T-helper 2 cell treated with Interferon-gamma antibody and Interleukin-4, amounts not matched to agents 5 μg/mL and 100 μg/mL, for 36 hours (primary cell): ENCODE data around the gene NTRK2.

Experiments
- DNase-seq: peaks from one replicate; pipeline ENCODE4 v3.0.0; 2021; ENCODE audit warnings: low spot score
- H3K27ac Mint-ChIP-seq: one replicate; pipeline ENCODE4 v1.8.0; 2021; ENCODE audit warnings: mild to moderate bottlenecking, mixed read lengths
- H3K27me3 Mint-ChIP-seq: one replicate; pipeline ENCODE4 v1.8.0; 2021; ENCODE audit warnings: low read depth, mixed read lengths
- H3K36me3 Mint-ChIP-seq: one replicate; pipeline ENCODE4 v1.8.0; 2021; ENCODE audit warnings: low read depth, mixed read lengths
- H3K4me1 Mint-ChIP-seq: one replicate; pipeline ENCODE4 v1.8.0; 2021; ENCODE audit warnings: low read depth, mixed read lengths
- H3K4me3 Mint-ChIP-seq: one replicate; pipeline ENCODE4 v1.8.0; 2022; ENCODE audit warnings: mild to moderate bottlenecking, moderate library complexity, mixed read lengths
- H3K9me3 Mint-ChIP-seq: one replicate; pipeline ENCODE4 v1.8.0; 2021; ENCODE audit warnings: mixed read lengths

The NTRK2 gene

DNA sequence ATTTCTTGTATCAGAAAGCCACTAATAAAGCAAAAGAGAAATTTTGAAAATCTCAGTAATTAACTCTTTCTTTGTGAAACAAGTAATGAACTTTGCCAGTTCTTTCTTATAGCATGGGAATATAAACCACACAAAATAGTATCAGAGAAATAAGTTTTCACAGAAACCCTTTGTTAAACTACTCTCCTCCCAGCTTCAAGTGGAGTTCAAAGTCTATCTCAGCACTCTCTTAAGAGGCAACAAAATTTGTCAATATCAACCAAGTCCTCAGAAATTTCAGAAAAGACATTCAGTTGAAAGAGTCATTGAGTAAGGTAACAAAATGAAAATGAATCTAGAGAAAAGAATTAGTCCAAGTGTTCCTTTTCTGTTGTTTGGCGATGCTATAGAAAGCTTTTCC is 89.3 kb downstream of the NTRK2 start:
- Mint-ChIP-seq H3K4me1 (peaks cover 14% of the 10 kb centered on the region), H3K36me3 (no peaks in the 10 kb centered on the region), H3K27ac (no peak overlapping the region), H3K4me3 (no peak overlapping the region), H3K9me3 (peaks cover 5% of the 10 kb centered on the region), H3K27me3 (no peaks in the 10 kb centered on the region)
- no peak for DNase-seq

DNA sequence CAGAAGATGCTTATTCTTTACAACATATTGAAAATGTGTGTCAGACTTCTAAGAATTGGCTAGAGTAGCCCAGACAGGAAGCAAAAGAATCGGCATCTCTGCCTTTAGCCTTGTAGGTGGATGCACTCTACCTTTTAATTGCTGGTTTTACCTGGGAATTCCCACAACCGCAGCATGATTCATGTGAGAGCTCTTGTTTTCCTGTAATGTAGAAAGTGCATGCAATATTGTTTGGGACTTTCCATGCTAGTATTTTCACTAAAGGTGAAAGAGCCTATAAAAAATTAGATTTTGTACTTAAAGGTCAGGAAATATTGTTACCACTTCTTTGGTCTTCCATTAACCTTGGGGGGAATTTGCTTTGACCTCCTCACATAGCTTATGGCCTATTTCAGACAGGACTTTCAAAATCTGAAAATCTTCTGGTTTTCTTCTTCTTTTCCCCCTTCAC is 89.8 kb downstream of the NTRK2 start:
- H3K36me3 Mint-ChIP-seq = no peaks in the 10 kb centered on the region
- peak overlapping the region; percentile 14 for H3K4me3 Mint-ChIP-seq
- peaks cover 14% of the 10 kb centered on the region for H3K4me1 Mint-ChIP-seq
- DNase-seq = peak; percentile 55
- H3K27me3 Mint-ChIP-seq = no peaks in the 10 kb centered on the region
- peaks cover 5% of the 10 kb centered on the region for H3K9me3 Mint-ChIP-seq
- H3K27ac Mint-ChIP-seq = no peak overlapping the region

DNA sequence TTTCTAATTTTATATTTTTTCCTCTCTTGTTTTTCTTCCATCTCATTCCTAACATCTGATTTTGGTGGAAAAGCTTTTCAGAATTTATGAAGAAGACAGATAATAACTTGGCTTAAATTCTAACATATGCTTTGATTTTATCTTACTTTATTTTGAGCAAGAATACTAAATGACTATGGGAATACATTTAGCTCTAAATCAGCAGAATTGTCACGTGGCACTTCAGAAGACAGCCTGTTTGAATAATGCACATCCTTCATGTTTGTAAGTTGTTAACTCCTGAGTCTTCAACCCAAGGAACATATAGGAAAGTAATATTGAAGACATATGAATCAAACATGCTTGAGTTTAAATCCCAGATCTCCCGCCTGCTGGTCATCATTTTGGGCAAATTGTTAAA is 90.3 kb downstream of the NTRK2 start:
- peaks cover 5% of the 10 kb centered on the region for H3K9me3 Mint-ChIP-seq
- DNase-seq = no peak
- no peak overlapping the region for H3K27ac Mint-ChIP-seq
- H3K4me3 Mint-ChIP-seq = peak overlapping the region; percentile 14
- H3K4me1 Mint-ChIP-seq = peaks cover 14% of the 10 kb centered on the region
- H3K36me3 Mint-ChIP-seq = no peaks in the 10 kb centered on the region
- H3K27me3 Mint-ChIP-seq = no peaks in the 10 kb centered on the region

DNA sequence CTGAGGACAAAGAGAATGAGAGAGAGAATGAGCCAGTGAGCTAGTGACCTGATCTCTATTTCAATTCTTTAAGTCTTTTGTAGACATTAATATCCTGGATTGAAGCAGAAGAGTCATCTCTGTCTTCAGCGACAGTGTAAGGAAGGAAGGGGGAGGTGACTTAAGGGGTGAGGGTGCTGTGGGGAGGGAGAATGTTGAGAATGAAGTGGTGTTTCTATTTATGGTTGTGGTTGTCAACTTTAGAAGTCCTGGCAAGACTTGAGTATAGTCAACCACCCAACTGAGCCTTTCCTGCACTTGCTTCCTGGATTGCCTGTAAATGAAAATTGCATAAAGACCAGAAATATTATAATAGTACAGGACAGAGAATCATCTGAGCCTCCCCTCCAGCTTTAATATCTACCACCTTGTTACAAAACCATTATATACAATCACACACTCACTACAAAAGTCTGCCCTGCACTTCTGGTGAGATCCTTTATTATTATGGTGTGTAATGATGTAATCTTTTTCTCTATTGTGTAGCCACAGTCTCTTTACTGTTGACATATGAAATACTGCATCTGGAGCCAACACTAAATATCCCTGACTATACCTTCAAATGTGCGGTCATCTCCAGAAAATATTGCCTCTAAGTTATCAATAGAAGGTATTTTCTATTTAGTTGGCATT is 91.7 kb downstream of the NTRK2 start:
- Mint-ChIP-seq H3K4me1 (peaks cover 12% of the 10 kb centered on the region), H3K27ac (no peak overlapping the region), H3K27me3 (no peaks in the 10 kb centered on the region), H3K4me3 (no peak overlapping the region), H3K9me3 (peaks cover 5% of the 10 kb centered on the region), H3K36me3 (no peaks in the 10 kb centered on the region)
- DNase-seq = no peak

DNA sequence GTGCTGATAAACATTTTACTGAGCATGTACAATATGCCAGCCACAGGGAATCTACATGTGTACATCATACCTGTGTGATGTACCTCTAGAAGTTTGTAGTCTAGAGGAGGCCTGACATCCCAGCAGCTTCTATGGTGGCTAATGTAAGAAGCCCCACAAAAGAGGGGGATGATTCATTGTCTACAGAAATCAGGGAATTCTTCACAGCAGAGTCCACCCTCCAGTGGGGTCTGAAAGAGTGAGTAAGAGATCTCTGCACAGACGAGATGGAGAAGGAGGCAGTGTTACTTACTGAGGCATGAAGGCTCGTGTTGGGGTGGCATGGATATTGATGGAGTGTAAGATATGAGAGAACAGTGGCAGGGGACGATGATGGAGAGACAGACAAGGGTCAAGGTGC is 103.0 kb downstream of the NTRK2 start:
- Mint-ChIP-seq H3K4me1 (no peaks in the 10 kb centered on the region), H3K4me3 (no peak overlapping the region), H3K9me3 (no peaks in the 10 kb centered on the region), H3K27ac (no peak overlapping the region), H3K36me3 (no peaks in the 10 kb centered on the region), H3K27me3 (no peaks in the 10 kb centered on the region)
- DNase-seq = no peak

DNA sequence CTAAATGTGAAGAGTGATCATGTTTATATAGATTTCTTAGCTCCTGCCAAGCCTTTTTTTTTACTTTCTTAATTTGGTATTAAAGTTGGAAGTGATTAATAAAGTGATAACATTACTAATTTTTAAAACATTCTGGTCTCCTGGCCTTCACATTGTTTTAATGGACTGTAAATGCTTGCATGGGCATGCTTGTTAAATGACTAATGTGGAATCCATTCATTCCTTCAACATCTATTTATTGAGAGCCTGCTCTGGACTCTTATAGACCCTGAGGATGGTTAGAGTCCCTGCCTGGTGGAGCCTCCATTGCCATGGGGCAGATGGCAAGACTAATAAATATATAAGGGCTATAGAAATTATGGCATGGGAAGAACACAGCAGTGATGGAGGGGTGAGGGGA is 103.5 kb downstream of the NTRK2 start:
- Mint-ChIP-seq H3K27me3 (no peaks in the 10 kb centered on the region), H3K27ac (no peak overlapping the region), H3K4me3 (no peak overlapping the region), H3K4me1 (no peaks in the 10 kb centered on the region), H3K36me3 (no peaks in the 10 kb centered on the region), H3K9me3 (no peaks in the 10 kb centered on the region)
- DNase-seq = no peak

DNA sequence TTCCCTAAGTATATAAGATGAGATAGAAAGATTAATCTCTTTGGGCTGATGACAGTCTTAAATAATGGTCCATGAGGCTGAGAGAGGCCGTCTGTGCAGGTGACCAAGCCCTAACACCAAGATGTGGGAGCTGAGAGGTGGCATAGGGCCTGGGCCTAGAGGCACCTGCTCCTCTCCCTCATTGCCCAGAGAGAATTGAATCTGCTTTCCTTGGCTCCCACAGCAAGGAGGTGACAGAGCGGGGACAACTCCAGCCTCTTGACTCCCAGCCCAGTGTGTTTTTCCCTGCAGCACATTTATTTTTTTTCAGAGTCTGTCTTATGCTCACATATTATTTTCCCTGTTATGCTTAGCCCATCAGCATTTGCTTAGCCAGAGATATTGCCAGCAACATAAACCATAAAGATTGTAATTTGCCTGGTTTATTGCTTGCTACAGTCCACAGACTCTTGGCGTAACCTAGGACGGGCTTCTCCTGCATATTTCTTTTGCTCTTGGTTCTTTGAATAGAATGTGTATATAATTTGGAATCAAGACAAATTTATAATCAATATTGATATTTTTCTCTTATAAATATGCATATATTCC is 105.6 kb downstream of the NTRK2 start:
- Mint-ChIP-seq H3K27ac (no peak overlapping the region), H3K4me1 (no peaks in the 10 kb centered on the region), H3K36me3 (no peaks in the 10 kb centered on the region), H3K9me3 (no peaks in the 10 kb centered on the region), H3K4me3 (no peak overlapping the region), H3K27me3 (no peaks in the 10 kb centered on the region)
- no peak for DNase-seq

DNA sequence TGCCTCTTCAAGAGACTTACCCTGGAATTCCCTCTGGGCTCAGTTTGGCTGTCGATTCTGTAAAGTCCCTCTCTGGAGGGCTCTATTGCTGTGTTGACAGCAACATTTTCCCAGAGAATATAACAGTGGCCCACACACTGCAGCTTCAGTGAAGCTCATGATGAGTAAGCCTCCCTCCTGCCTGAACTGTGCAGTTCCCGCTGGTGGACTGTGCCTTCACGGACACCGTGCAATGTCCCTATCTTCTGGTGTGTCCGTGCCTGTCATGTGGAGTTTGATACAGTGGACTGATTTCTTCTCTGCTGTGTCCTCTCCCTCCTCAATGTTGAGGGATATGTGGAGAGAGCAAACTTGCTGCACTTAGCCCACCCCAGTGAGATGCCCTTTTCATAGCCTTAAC is 109.0 kb downstream of the NTRK2 start:
- H3K4me1 Mint-ChIP-seq = no peaks in the 10 kb centered on the region
- no peak overlapping the region for H3K4me3 Mint-ChIP-seq
- H3K36me3 Mint-ChIP-seq = no peaks in the 10 kb centered on the region
- no peak for DNase-seq
- H3K27ac Mint-ChIP-seq = no peak overlapping the region
- no peaks in the 10 kb centered on the region for H3K27me3 Mint-ChIP-seq
- no peaks in the 10 kb centered on the region for H3K9me3 Mint-ChIP-seq

DNA sequence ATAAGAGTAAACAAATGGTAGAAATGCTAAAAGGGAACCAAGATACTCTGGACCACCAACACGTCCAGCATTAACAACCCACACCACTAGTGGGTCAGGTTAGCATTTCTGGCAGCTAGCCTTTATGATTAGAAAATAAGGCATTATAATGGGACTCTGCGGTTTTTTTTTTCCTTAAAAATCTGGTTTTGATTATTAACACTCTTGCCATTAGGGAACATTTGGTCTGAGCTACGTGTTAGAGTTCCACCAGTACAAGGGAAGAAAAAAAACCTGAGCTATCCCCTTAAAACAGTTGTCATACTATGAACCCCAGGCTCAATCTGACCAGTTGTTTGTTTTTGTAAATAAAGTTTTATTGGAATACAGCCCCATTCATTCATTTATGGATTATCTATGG is 110.4 kb downstream of the NTRK2 start:
- peaks cover 3% of the 10 kb centered on the region for H3K27me3 Mint-ChIP-seq
- H3K36me3 Mint-ChIP-seq = no peaks in the 10 kb centered on the region
- H3K9me3 Mint-ChIP-seq = no peaks in the 10 kb centered on the region
- DNase-seq = no peak
- H3K27ac Mint-ChIP-seq = no peak overlapping the region
- H3K4me1 Mint-ChIP-seq = no peaks in the 10 kb centered on the region
- H3K4me3 Mint-ChIP-seq = no peak overlapping the region

DNA sequence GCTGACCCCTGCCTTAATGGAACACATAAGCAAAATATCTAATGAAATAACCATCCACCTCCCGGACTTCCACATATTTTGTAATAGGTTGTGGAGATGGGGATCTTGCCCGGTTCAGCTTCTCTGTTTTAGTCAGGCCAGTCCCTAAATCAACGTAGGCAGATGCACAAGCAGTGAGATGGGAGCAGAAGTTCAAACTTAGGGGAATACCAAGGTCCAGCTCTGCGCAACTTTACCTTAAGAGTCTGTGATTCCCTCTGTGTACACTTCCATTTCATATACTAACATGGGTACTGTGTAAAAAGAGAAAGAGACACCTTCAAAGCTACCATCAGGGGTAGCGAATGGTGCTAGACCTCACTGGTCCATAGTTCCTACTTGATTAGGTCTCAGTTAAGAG is 110.9 kb downstream of the NTRK2 start:
- Mint-ChIP-seq H3K36me3 (no peaks in the 10 kb centered on the region), H3K4me3 (no peak overlapping the region), H3K27me3 (peaks cover 3% of the 10 kb centered on the region), H3K4me1 (no peaks in the 10 kb centered on the region), H3K9me3 (no peaks in the 10 kb centered on the region), H3K27ac (no peak overlapping the region)
- DNase-seq = no peak

DNA sequence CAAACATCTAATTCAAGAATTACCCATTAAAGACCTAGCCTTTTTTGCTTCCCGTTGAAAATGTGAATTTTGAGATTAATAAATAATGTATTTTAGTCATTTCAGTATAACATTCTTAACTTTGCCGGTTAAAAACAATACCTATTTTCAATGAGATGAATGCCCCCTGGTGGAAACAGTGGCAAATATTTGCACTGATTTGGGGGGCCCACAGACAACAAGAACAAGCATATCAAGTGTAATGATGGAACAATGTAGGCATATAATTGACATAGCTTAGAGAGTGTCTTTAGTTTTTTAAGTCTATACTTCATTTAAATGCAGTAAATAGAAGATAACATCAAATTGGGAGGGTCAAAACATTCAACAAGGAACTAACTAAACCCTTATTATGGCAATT is 111.9 kb downstream of the NTRK2 start:
- no peak overlapping the region for H3K27ac Mint-ChIP-seq
- no peak for DNase-seq

DNA sequence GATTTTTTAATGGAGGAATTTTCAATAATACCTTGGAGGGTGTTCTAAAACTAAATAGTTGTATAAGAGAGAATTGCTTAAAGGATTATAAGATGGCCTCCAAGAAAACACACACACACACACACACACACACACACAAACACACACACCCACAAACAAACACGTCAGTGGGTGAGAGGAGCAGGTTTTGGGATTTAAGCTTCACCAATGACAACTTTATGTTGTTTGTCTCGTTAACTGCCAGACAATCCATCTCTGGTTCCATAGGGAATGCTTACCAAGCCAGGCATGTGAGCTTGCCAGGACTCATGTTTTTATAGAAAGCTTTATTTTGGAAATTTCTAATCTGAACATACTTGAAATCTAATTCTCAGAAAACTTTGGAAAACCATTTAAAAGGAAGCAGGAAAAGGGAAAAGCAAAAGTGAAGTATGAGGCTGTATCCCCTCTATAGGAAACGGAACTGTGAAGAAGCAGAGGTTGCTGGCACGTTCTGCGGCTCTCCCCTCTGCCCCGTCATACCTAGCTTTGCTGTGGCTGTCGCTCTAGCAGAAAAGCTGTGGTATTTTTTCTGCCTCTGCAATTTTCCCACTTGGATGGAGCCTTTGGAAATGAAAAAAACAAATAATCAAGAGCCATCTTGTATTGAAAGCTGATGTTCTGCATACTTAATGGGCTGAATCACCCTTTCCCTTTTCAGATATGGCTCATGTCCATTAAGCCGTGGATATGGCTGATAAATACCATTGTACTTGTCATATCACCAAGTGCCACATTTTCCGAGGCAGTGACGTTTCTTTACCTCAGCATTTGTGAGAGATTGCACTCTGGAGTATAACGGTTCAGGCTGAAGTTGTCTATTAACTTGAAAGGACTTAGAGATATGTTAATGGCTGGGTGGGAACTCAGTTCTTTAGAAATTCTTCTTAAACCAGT is 112.7 kb downstream of the NTRK2 start:
- Mint-ChIP-seq H3K4me1 (no peaks in the 10 kb centered on the region), H3K27me3 (peaks cover 3% of the 10 kb centered on the region), H3K27ac (no peak overlapping the region), H3K9me3 (no peaks in the 10 kb centered on the region), H3K4me3 (no peak overlapping the region), H3K36me3 (no peaks in the 10 kb centered on the region)
- DNase-seq = no peak

More for the DNA sequence above, 111.9 kb downstream of the NTRK2 start:
- Mint-ChIP-seq H3K27me3 (peaks cover 3% of the 10 kb centered on the region), H3K4me1 (no peaks in the 10 kb centered on the region), H3K9me3 (no peaks in the 10 kb centered on the region), H3K36me3 (no peaks in the 10 kb centered on the region), H3K4me3 (no peak overlapping the region)

DNA sequence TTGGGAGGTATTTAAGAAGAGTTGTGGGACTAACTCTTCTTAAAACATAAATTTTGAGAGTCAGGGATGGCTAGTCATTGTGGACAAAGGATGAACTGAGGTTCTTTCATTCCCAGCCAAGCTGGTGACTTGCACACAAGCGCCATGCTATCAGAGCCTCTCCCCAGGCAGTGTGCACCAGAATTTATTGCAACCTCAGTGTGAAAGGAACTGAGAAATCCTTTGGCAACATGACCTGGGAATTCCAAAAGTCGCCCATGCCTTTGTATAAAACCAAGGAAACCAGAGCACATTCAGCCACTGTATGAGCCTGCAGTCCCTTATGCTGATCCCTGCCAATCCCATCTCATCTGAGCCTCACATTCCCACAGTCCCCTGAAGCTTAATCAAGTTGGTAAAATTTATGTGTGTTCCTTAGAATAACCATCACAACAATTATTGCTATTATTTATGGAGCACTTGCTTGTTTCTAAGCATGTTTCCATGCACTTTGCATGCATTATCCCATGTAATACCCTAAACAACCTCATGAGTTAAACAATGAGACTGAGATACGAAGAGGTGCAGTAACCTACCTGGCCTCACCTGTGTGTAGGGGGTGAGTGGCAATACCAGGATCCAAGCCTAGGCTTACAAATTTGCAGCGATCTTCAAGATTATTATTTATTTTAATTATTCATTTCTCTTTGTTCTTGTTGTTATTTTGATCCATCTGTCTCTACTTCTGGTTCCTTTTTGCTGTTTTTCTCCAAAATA is 116.4 kb downstream of the NTRK2 start:
- H3K4me3 Mint-ChIP-seq = no peak overlapping the region
- no peak overlapping the region for H3K27ac Mint-ChIP-seq
- no peak for DNase-seq
- H3K36me3 Mint-ChIP-seq = no peaks in the 10 kb centered on the region
- H3K4me1 Mint-ChIP-seq = no peaks in the 10 kb centered on the region
- no peaks in the 10 kb centered on the region for H3K9me3 Mint-ChIP-seq
- peaks cover 3% of the 10 kb centered on the region for H3K27me3 Mint-ChIP-seq
